ENCODE data around the gene ZMYND8.

Gene ZMYND8

GRCh38 chr20:47172579-47172978 lies 183.9 kb downstream of the ZMYND8 start:
- TF ChIP-seq GATA3 (IDR thresholded peaks at IDR 0.05; ENCODE audit: low read depth, low read length) (no peak), GATA2 (IDR thresholded peaks at IDR 0.05; ENCODE audit: low read depth, low read length) (no peak)

GRCh38 chr20:47167846-47168245 lies 188.7 kb downstream of the ZMYND8 start:
- no peak for TF ChIP-seq GATA3 (IDR thresholded peaks at IDR 0.05; ENCODE audit: low read depth, low read length)
- TF ChIP-seq GATA2 (IDR thresholded peaks at IDR 0.05; ENCODE audit: low read depth, low read length): no peak

- TF ChIP-seq GATA2 (IDR thresholded peaks at IDR 0.05; ENCODE audit: low read depth, low read length) (no peak), GATA3 (IDR thresholded peaks at IDR 0.05; ENCODE audit: low read depth, low read length) (no peak)
These were observed 191.1 kb downstream of the ZMYND8 start for GRCh38 chr20:47165376-47165865.

- TF ChIP-seq GATA2 (IDR thresholded peaks at IDR 0.05; ENCODE audit: low read depth, low read length) (no peak), GATA3 (IDR thresholded peaks at IDR 0.05; ENCODE audit: low read depth, low read length) (no peak)
These were observed 192.4 kb downstream of the ZMYND8 start for GRCh38 chr20:47164140-47164539.

GRCh38 chr20:47161411-47161810 lies 195.1 kb downstream of the ZMYND8 start:
- no peak for TF ChIP-seq GATA3 (IDR thresholded peaks at IDR 0.05; ENCODE audit: low read depth, low read length)
- no peak for TF ChIP-seq GATA2 (IDR thresholded peaks at IDR 0.05; ENCODE audit: low read depth, low read length)

- TF ChIP-seq GATA2 (IDR thresholded peaks at IDR 0.05; ENCODE audit: low read depth, low read length) (no peak), GATA3 (IDR thresholded peaks at IDR 0.05; ENCODE audit: low read depth, low read length) (no peak)
These were observed 195.5 kb downstream of the ZMYND8 start for GRCh38 chr20:47160992-47161391.

- TF ChIP-seq GATA2 (IDR thresholded peaks at IDR 0.05; ENCODE audit: low read depth, low read length): no peak
- TF ChIP-seq GATA3 (IDR thresholded peaks at IDR 0.05; ENCODE audit: low read depth, low read length): no peak
These were observed 196.3 kb downstream of the ZMYND8 start for GRCh38 chr20:47160240-47160639.

Data from SH-SY5Y (cell line).